Smooth muscle cell (in vitro differentiated cells): ENCODE data around the gene IRF2BP2. TPM values are rescaled to one million over a fixed set of nuclear protein-coding genes. Genes with fewer than 3 reads are reported as not detected.

Source experiments
- DNase-seq: peaks from one replicate; lab custom pipeline; 2025; ENCODE audit not compliant: unreplicated experiment; lab: John Stamatoyannopoulos, UW
- H2AFZ ChIP-seq: fragments of 200-600 bp; sonication (generic); 2 replicates; pipeline ENCODE4 v1.6.0; 2016; ENCODE audit warnings: antibody characterized with exemption, low read depth, mild to moderate bottlenecking
- H3F3A ChIP-seq: fragments of 200-600 bp; sonication (generic); 2 replicates; pipeline ENCODE4 v1.6.0; 2017; ENCODE audit warnings: antibody characterized with exemption, low read depth
- H3K27ac ChIP-seq: fragments of 200-600 bp; sonication (generic); 2 replicates; pipeline ENCODE4 v1.5.1; 2016; ENCODE audit warnings: low read depth, mild to moderate bottlenecking
- H3K27me3 ChIP-seq: fragments of 200-600 bp; sonication (generic); 2 replicates; pipeline ENCODE4 v1.6.1; 2016; ENCODE audit warnings: low read depth, mild to moderate bottlenecking
- H3K36me3 ChIP-seq: fragments of 200-600 bp; sonication (generic); 2 replicates; pipeline ENCODE4 v1.5.1; 2016; ENCODE audit warnings: low read depth
- H3K4me1 ChIP-seq: fragments of 200-600 bp; sonication (generic); 2 replicates; pipeline ENCODE4 v1.5.1; 2016; ENCODE audit warnings: low read depth
- H3K4me2 ChIP-seq: fragments of 200-600 bp; sonication (generic); 2 replicates; pipeline ENCODE4 v1.6.0; 2016; ENCODE audit warnings: mild to moderate bottlenecking
- H3K4me3 ChIP-seq: fragments of 200-600 bp; sonication (generic); 2 replicates; pipeline ENCODE4 v1.5.1; 2016; ENCODE audit warnings: mild to moderate bottlenecking
- H3K79me2 ChIP-seq: fragments of 200-600 bp; sonication (generic); 2 replicates; pipeline ENCODE4 v1.6.0; 2016; ENCODE audit warnings: low read depth, mild to moderate bottlenecking
- H3K9ac ChIP-seq: fragments of 200-600 bp; sonication (generic); 2 replicates; pipeline ENCODE4 v1.6.0; 2016; ENCODE audit warnings: low read depth
- H3K9me3 ChIP-seq: fragments of 200-600 bp; sonication (generic); replicated peaks from 2 replicates; pipeline ENCODE4 v1.5.1; 2016; ENCODE audit warnings: low read depth
- H4K20me1 ChIP-seq: fragments of 200-600 bp; sonication (generic); 2 replicates; pipeline ENCODE4 v1.6.0; 2016; ENCODE audit warnings: low read depth
- CTCF ChIP-seq: fragments of 200-600 bp; sonication (generic); IDR thresholded peaks from 2 replicates; pipeline ENCODE4 v1.5.1; 2017; ENCODE audit warnings: borderline replicate concordance, mild to moderate bottlenecking, antibody characterized with exemption; ENCODE audit not compliant: insufficient read depth, poor library complexity, severe bottlenecking
- WGBS: methylation state at CpG from one replicate; pipeline ENCODE4 v1.1.7; 2016; ENCODE audit warnings: low lambda C conversion rate; 5-methylcytosine and 5-hydroxymethylcytosine counted together
- polyA plus RNA-seq: library from polyadenylated mRNA; unstranded; fragments of >200 nt; fragmentation: Nextera tagmentation; extraction: Ambion mirVana; gene quantifications from 2 replicates; pipeline ENCODE4 v1.2.1, GENCODE V29; 2016
- total RNA-seq: library from RNA; depleted of rRNA; stranded (reverse); fragments of >200 nt; gene quantifications from 2 replicates; pipeline ENCODE4 v1.2.3, GENCODE V29; 2014

The IRF2BP2 gene
- total and polyA plus RNA-seq, 2 experiments from 2014 or later, result 40.3 to 89.5 TPM

GRCh38 chr1:234632225-234632624 lies 22.2 kb upstream of the IRF2BP2 start:
- no peak for TF ChIP-seq CTCF
- no peak for DNase-seq
- H3K9me3 ChIP-seq, result no peaks in the 10 kb centered on the region
- H3K36me3 ChIP-seq, result no peaks in the 10 kb centered on the region
- no peak overlapping the region for H3K4me2 ChIP-seq
- H3K27ac ChIP-seq, result peak overlapping the region; percentile 33
- no peaks in the 10 kb centered on the region for H3K27me3 ChIP-seq
- H3F3A ChIP-seq, result peaks cover 15% of the 10 kb centered on the region
- H4K20me1 ChIP-seq, result no peaks in the 10 kb centered on the region
- no peaks in the 10 kb centered on the region for H3K4me1 ChIP-seq
- peak overlapping the region; percentile 23 for H2AFZ ChIP-seq
- no peak overlapping the region for H3K4me3 ChIP-seq
- H3K9ac ChIP-seq, result no peak overlapping the region
- no peaks in the 10 kb centered on the region for H3K79me2 ChIP-seq

- Histone ChIP-seq H3K4me3 (no peak overlapping the region), H3K4me1 (no peaks in the 10 kb centered on the region), H4K20me1 (no peaks in the 10 kb centered on the region), H3K27me3 (no peaks in the 10 kb centered on the region), H3K27ac (peak overlapping the region; percentile 33), H3K36me3 (no peaks in the 10 kb centered on the region), H2AFZ (peak overlapping the region; percentile 23), H3K9me3 (no peaks in the 10 kb centered on the region), H3K79me2 (no peaks in the 10 kb centered on the region), H3K9ac (no peak overlapping the region), H3F3A (peaks cover 15% of the 10 kb centered on the region), H3K4me2 (no peak overlapping the region)
- 22% methylated on average over 1 of the region's 1 CpG for WGBS
- no peak for TF ChIP-seq CTCF
- no peak for DNase-seq
Observed at GRCh38 chr1:234631721-234632125, 21.7 kb upstream of the IRF2BP2 start.

- Histone ChIP-seq H3K4me3 (no peak overlapping the region), H3K4me2 (no peak overlapping the region), H3K9me3 (no peaks in the 10 kb centered on the region), H3K4me1 (peaks cover 5% of the 10 kb centered on the region), H2AFZ (no peak overlapping the region), H3K36me3 (no peaks in the 10 kb centered on the region), H3K27ac (no peak overlapping the region), H3K79me2 (no peaks in the 10 kb centered on the region), H3K9ac (no peak overlapping the region), H3K27me3 (no peaks in the 10 kb centered on the region), H3F3A (peaks cover 20% of the 10 kb centered on the region), H4K20me1 (no peaks in the 10 kb centered on the region)
- no peak for TF ChIP-seq CTCF
- WGBS, result 94% methylated on average over 4 of the region's 4 CpGs
- DNase-seq, result no peak
Observed at GRCh38 chr1:234629026-234629425, 19.0 kb upstream of the IRF2BP2 start.

- no peaks in the 10 kb centered on the region for H3K9me3 ChIP-seq
- no peak overlapping the region for H2AFZ ChIP-seq
- no peak for DNase-seq
- H3F3A ChIP-seq, result peaks cover 27% of the 10 kb centered on the region
- H3K9ac ChIP-seq, result no peak overlapping the region
- peaks cover 7% of the 10 kb centered on the region for H3K4me1 ChIP-seq
- H3K79me2 ChIP-seq, result no peaks in the 10 kb centered on the region
- no peaks in the 10 kb centered on the region for H3K36me3 ChIP-seq
- H3K4me3 ChIP-seq, result no peak overlapping the region
- H3K27me3 ChIP-seq, result no peaks in the 10 kb centered on the region
- H3K27ac ChIP-seq, result peak overlapping the region; percentile 62
- no peaks in the 10 kb centered on the region for H4K20me1 ChIP-seq
- 43% methylated on average over 5 of the region's 5 CpGs for WGBS
- no peak for TF ChIP-seq CTCF
- H3K4me2 ChIP-seq, result peak overlapping the region; percentile 25
Observed at GRCh38 chr1:234628089-234628488, 18.1 kb upstream of the IRF2BP2 start.
